ENCODE measurements around the gene UTP4.

GRCh38 chr16:69143116-69143515 is 10.7 kb downstream of the UTP4 start:
- no peak for TF ChIP-seq CTCF (IDR thresholded peaks at IDR 0.05)
- no peak for TF ChIP-seq POLR2AphosphoS5 (IDR thresholded peaks at IDR 0.05; ENCODE audit: low read depth, low read length)
- no peak for TF ChIP-seq REST (IDR thresholded peaks at IDR 0.05; ENCODE audit: insufficient read depth in 1 of 2, low read depth in 2 of 2, low read length in 1 of 2)
- TF ChIP-seq TCF7L2 (IDR thresholded peaks at IDR 0.05; ENCODE audit: low read depth, low read length): no peak
- TF ChIP-seq SIN3A (IDR thresholded peaks at IDR 0.05; ENCODE audit: borderline replicate concordance, insufficient read depth, low read depth, low read length): no peak

Measured in Panc1 (cell line).